CD4-positive, alpha-beta T cell treated with Interleukin-6 at 100 ng/mL for 8 hours (primary cell): ENCODE results near the gene MAOA.
A peak's percentile ranks its signal among the peaks of the same experiment; 100 is the strongest.
"Not testable (repeated sequence)": the region's sequence is repeated elsewhere in the genome, so short reads cannot be mapped to it uniquely, and the experiment has no call there.

ENCODE experiments used
- DNase-seq: peaks from one replicate; pipeline ENCODE4 v3.0.0-alpha.2; 2020; ENCODE audit warnings: mixed read lengths, low spot score

MAOA gene

DNA sequence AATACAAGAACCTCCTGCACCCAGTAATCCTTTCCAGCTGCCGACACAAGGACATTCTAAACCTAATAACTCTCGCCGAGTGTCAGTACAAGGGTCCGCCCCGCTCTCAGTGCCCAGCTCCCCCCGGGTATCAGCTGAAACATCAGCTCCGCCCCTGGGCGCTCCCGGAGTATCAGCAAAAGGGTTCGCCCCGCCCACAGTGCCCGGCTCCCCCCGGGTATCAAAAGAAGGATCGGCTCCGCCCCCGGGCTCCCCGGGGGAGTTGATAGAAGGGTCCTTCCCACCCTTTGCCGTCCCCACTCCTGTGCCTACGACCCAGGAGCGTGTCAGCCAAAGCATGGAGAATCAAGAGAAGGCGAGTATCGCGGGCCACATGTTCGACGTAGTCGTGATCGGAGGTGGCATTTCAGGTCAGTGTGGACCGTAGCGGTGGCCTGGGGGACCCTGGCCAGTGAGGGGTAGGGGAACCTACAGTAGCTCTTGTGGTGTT, at the start of gene MAOA:
Gene MAOA, plus strand, starts transcription at position 295 of the 490 bp plus-strand sequence. Its CDS starts 43 bp downstream, at position 338.
- DNase-seq = peak; percentile 21

DNA sequence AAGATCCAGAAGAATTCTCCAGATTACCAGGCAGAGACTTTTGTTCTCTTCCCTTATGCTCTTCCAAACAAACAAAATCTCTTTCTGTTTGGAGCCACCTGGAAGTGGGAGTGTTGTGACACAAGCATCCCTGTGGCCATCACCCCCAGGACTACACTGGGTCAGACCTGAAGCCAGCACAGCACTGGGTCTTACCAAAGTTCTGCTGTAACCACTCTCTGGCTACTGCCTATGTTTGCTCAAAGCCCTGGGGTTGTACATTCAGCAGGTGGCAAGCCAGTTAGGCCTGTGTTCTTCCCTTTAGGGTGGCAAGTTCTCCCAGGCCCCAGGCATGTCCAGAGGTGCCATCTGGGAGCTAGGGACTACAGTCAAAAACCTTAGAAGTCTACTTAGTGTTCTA, 43.7 kb upstream of the MAOA start:
- no peak for DNase-seq

DNA sequence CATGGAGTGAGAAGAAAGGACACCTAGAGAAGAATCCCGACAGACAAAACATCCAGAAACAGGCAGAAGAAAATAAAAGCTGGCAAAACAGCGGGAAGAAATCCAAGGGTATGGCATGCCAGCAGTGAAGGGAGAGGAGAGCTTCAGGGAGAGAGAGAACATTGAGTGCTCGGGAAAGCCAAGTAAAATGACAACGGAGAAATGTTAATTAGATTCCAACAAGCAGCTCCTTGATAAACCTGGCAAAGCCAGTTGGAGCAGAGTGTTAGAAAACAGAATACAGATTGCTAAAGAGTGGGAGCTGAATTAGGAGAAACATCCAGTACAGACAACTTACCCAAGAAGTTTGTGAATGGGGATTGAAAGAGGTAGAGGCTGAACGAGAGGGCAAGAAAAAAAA, 40.4 kb upstream of the MAOA start:
- DNase-seq = no peak

DNA sequence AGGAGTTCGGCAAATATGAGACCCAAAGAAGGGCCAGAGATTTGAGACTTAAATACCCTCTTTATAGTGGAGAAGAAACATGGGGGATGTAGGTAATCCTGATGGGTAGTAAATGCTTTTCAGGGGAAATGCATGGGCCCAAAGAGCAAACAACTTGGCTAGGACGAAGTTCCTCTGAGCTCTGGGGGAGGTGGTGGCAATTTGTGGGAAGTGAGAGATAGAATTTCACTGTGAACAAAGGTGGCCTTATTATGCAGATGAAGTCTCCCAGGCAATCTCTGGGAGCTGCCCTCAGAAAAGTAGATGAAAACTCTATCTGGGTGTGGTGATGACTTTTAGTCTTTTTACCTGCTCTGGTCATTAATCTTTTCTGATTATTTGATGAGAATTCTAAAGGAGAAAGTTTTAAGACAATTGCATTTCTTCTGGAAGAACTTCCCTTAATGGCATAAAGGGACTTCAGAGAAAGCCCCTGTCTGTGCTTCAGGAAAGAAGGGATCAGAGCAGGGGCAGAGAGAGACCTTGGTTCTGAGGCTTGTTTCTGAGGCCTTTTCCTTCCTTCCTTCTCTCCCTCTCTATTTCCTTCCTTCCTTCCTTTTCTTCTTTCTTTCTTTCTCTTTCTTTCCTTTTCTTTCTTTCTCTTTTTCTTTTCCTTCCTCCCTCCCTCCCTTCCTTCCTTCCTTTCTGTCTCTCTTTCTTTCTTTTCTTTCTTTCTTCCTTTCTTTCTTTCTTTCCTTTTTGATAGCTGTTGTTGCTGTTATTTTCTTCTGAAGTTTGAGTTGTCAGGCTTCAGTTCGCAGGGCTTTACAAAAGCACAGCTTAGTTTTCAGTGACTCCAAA, 37.5 kb upstream of the MAOA start:
- no peak for DNase-seq

DNA sequence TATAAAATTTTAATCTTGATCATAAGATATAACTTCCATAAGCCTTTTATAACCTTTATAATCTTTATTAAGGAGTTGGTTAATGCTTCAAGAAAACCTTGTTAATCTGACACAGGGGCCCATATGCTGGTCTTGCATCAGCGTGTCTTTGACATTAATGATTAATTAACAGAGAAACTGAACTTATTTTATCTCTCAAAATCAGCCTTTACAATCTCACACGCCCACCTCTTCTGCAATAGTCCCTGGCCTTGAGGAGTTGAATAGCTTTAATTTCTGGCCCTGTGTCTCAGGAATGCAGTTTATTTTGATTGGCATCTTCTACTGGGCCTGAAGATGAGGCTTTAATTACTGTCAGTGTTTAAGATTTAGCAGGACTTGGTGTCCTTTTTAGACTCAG, 36.2 kb upstream of the MAOA start:
- not testable (repeated sequence) for DNase-seq

DNA sequence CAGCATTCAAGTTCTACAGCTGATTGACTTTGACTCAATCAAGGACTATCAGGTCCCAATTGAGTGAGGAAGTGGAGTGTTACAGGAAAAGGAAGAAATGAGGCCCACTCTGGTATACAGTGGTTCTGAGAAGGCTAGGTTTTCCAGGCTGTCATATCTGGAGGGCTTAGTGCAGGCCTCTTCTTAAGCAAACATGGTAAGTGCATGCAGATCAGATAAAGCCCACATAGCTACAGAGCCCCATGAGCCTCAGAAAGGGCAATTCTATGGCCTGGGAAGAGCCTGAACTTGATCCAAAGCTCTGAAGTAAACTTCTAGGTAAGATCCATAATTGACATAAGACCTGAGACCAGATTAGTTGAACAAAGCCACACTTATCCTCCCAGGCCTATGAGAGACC, 29.0 kb upstream of the MAOA start:
- DNase-seq = no peak

DNA sequence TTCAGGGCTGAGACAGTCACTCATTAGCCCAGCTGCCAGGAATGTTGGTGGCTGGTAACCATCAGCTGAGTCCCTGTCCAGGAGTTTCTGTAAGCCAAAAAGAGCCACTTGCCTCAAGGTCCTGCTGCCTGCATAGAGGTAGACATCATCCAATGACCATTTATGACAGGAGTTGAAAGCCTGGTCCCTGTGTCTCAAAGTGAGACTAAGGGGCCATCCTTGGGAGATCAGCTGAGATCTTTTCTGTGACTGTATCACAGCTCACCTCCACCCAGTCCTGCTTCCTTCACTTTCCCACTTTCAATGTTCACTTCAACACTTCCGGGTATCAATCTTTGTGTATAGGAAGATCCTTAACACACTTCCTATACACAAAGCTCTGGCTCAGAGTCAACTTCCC, 28.4 kb upstream of the MAOA start:
- DNase-seq = no peak

DNA sequence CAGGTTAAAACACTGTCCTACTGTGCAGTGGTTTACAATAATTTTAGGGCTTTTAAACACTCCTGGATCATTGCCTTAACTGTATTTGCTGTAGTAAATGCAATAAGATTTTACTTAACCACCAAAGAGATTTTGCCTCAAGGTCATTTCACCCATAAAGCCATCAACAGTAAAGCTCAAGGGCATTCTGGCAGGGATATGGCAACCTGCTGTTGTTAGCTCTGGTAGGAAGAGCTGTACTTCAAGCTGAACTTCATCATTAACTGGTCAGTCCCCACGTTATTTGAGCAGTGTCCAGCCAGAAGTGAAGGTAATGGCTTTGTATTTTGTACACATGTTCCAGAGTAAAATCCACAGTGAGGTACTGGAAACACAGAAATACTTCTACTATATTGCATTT, 26.9 kb upstream of the MAOA start:
- DNase-seq = no peak

DNA sequence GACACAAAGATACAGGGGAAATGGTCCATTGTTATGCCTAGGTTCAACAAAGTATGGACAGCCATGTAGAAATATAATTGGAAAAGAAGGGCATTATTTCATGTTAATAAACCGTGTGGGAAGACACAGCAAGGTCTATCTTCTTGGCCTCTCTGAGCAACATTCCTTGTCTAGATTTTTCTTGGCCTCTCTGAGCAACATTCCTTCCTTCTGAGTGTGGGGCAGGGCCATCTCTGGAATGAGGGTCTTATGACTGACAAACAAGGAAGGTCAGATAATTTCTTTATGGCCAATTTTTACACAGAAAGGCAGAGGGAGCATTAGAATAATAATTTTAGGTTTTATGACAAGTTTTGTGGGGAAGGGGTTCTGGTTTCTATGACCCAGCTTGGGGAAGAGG, 24.3 kb upstream of the MAOA start:
- no peak for DNase-seq

DNA sequence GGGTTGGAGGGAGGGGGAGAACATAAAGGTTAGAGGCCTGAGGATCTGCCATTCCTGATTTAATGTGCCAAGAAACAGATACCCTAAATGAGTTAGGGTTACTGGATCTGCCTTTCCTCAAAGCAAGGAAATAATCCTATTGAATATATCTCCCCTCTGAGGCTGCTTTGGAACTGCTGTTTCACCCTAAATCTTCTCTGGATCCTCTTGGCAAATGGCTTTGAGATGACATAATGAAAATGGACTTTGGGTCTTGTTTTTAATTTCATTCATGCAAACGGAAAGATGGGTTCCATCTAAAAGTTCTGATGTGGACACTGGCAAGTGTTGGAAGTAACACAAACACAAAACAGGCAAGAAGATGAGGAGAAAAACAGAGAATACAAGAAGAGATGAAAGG, 23.0 kb upstream of the MAOA start:
- DNase-seq = no peak

DNA sequence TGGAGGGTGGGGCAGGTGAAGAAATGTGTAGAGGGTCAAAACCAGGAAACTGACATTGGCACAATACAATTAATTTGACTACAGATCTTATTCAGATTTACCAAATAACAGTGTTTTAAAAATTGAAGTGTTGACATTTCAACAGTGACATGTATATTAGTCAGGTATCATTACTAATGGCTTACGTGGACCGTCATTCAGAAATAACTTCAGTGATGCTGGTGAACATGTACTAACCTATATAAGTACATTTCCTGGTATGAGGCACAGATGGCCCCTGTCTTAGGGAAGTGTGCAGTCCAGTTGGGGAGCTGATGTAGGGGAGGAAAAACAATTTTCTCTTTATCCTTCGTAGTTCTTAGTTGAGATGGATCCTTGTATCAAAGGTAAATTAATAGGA, 22.3 kb upstream of the MAOA start:
- no peak for DNase-seq

DNA sequence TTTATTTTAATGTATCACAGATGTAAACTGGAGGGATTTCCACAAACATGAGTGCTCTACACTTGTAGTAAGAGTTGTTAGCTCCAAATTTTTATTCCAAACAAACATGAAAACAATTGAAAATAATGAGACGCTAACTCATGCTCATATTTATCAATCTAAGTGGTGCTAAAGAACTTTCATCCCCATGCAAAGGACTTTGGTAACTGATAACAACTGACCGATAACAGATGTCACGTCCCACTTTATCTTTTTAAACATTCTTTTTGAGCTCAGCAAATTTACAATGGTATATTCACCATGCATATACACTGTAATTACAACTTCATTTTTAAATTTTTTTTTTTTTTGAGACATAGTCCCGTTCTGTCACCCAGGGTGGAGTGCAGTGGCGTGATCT, 15.6 kb upstream of the MAOA start:
- DNase-seq = no peak

DNA sequence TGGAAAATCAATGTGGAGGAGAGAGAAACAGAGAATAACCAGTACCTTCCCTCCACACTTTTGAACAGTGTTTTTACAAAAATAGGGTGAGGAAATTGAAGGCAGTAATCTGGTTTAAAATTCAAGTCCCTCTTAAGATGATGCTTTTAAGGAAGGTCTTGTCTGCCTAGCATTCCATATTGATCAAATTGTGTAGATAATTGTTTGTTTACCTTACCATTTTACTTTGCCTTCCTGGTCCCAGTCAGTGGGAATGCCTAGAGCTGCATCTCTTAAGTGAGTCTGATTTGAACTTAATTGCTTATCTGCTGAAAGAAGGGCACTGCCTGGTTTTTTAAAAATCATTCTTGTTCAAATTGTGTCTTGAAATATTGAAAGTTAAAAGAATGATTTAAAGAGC, 14.4 kb upstream of the MAOA start:
- DNase-seq = no peak

DNA sequence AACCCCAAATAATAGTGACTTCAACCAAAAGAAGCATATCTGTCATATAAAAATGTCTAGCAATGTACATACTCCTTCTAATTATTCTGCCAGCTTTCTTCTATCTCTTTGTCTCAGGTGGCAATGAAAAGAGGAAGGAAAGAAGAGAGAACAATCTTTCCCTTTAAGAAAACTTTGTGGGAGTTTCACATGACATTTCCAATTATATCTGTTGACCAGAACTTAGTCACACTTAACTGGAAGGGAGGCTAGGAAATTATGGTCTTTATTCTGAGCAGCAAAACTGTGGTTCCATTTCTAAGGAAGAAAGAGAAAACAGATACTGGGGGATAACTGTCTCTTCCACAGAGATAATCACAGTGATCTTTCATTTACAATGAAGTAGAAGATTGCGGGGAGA, 12.9 kb upstream of the MAOA start:
- DNase-seq = no peak

DNA sequence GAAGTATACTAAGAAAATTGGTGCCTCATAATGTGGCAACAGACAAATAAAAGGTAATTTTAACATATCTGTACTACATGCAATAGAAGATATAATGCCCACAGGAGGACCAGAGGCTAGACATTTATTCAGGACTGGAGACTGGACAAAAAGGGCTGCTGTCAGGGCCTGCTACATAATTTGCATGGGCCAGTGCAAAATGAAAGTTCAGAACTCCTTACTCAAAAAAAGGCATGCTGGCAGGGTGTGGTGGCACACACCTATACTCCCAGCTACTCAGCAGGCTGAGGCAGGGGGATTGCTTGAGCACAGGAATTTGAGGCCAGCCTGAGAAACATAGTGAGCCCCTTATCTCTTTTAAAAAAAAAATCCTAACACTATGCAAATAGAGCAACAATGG, 12.4 kb upstream of the MAOA start:
- DNase-seq = no peak

DNA sequence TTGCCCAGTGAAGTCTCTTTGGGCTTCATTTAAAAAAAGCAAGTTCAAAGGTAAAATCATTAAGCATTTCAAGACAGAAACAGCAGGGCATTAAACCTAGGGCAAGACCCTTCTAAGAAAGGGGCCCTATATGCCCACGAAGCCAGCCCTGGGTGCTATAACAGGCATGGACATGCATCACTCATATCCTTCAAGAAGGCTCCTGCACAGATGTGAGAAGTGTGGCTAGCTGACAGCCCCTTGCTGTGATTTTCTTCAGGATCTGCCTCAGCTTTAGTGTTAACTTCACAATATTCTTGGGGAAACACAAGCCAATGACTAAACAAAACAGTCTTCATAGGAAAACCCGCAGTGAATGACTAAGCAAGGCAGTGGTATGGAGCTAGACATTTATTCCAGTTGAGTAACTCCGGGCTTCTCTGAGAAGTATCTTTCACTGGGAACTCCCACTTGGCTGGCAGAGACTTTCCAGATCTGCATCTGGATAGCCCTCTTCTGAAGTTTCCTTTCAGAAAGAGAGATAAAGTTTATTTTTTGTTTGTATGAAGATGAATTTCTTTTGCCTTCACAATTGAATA, 11.9 kb upstream of the MAOA start:
- no peak for DNase-seq

DNA sequence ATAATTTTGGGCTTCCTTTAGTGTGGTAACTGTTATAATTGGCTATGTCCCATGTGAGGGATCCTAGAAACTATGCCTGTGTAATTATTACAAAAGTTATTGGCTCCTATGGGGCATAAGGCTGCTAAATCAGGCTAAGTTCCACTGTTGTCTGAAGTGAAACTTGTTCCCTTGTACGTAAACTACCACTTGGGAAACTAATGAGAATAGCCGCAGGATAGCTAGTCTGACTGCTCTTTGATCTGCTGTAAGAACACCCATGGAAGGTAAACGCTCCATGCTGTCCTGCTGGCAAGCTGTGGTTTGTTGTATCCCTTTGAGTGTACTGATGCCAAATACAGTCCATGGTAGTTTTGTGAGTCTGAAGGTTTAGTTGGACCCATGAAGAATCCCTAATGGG, 9.3 kb upstream of the MAOA start:
- DNase-seq = no peak

DNA sequence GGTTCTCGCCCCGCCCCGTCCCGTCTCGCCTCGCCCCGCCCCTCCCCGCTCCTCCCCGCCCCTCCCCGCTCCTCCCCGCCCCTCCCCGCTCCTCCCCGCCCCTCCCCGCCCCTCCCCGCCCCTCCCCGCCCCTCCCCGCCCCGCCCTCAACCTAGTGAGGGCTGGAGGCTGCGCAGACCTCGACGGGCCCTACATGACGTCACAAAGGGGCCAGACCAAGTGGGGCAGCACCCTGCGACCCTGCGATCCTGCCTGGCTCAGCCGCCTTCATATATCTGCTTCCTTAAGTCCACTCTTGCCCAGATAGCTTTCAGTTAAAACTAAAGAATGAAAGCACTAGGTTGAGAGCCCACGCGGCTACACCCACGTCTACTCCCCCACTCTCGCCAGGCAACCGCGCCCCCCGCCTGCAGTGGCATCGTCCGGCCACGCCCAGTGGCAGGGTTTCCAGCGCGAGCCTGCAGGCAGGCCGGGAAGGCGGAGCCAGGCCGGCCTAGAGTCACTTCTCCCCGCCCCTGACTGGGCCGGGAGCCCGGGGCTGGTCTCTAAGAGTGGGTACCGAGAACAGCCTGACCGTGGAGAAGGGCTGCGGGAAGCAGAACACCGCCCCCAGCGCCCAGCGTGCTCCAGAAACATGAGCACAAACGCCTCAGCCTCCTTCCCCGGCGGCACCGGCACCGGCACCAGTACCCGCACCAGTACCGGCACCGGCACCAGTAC, 1.5 kb upstream of the MAOA start:
- peak; percentile 84 for DNase-seq

DNA sequence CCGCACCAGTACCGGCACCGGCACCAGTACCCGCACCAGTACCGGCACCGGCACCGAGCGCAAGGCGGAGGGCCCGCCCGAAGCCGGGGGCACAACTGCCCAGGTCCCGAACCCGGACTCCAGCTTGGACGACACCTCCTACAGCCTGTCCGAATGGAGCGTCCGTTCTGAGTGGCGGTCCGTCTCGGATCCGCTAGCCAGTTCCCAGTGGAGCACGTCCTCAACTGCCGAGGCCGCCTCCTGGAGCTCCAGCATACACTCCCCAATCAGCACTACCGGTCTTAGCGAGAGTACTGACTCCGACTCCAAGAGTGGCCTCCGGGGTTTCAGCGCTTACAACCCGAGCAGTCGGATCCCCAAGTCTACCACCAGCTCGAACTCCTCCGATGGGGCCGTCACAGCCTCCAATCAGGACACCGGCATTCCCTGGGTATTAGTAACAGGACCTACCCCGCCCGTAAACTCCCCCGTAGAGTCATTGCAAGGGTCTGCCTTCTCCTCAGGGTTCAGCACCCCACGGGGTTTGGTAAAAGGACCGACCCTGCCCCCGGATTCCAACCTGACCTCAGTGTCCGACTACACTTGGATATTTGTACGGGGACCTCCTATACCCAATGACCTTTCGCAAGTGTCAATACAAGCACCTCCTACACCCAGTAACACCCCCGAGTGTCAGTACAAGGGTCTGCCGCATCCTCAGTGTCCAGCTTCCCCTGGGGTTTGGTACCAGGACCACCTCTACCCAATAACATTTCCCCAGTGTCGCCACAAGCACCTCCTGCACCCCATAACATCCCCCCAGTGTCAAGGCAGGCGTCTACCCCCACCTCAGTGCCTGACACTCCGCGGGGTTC, 721 bp upstream of the MAOA start:
- DNase-seq = no peak

DNA sequence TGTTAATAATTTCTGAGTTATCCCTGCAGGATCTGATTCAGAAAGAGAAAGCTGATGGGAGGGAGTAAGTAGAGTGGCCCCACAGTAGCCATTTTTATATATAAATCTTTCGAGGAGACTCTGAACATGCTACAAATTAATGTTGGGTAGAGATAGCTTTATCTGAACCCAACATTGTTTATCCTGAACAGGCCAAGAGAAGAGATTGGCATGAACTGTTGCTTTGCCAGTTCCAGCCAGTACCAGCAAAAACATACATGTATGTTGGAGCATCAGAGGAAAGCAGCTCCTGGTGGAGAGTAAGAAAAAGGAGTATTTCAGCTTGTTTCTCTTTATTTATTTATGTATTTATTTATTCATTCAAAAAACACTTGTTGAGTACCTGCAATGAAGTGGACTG, 1.6 kb downstream of the MAOA start:
- DNase-seq = no peak

DNA sequence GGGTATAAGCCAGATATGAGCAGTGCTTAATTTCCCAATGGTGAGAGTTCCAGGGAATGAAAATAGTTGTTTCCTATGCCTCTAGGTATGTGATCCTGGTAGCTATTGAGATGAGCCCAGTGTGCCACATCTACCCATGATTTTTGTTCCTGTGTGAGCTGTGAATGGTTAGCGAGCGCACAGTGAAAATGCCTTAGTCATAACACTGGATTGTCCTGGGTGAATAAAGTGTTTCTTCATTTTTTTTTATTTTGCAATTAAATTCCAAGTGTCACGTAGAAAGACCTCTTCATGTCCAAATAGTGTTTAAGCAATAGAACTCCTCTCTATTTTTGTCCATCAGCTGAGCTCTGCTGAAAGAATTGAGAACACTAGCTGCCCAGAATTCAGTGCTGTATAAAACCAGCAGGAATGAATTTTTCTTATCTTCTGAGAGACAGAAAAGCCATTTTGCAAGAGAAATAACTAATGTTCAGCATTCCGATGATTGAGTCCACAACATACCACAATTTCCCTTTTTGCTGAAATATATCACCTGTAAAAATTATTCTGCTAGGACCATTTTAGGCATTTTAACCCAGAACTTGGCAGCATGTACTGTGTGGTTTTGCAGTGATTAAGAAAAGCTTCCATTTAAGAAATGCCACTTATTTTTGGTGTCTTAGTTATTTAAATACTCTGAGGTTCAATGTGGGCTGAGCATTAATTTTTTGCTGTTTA, 5.6 kb downstream of the MAOA start:
- no peak for DNase-seq

DNA sequence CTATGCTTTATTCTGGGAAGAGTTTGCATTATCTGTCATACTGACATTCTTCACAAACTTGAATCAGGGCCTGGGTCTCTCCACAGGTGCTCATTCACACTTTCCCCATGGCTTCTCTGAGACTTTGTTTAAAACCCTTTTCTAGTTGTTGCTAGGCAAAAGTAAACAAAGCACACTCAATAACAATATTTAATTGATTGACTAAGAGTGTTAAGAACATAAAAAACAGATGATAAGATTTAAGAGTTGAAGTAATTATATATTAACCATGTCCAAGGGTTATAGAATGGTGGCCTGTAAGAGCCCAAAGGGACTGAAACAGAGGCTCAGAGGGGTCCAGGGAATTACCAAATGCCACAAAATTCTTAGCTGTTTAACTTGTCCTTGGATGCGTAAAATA, 7.1 kb downstream of the MAOA start:
- DNase-seq = no peak
